DMS 273 (cell line): ENCODE data around the gene ELOVL7.
"Not testable (repeated sequence)": the region's sequence is repeated elsewhere in the genome, so short reads cannot be mapped to it uniquely, and the experiment has no call there.

Source experiments
- DNase-seq: peaks from one replicate; lab custom pipeline; 2025; ENCODE audit not compliant: unreplicated experiment; lab: John Stamatoyannopoulos, UW

The ELOVL7 gene

GRCh38 chr5:60833520-60833919 is 10.5 kb downstream of the ELOVL7 start:
- no peak for DNase-seq

DNA sequence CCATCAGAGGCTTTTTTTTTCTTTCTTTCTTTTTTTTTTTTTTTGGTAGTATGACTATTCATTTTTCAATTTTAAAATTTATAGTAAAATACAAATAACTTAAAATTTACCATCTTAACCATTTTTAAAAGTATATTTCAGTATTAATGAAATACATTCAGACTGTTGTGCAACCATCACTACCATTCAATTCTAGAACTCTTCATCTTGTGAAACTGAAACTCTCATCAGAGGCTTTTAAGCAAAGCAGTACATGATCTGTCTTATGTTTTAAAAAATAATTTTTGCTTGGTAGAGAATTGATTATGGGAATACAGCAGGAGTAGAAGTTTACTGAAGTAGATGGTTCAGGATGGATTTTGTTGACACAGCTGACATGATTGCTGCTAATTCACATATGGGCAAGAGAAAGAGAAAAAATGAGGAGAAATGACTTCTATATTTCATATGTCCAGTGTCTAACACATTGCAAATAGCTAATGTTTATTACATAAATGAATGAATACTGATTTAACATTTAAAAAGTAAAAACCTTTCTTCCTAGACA is 13.4 kb downstream of the ELOVL7 start:
- no peak for DNase-seq

- no peak for DNase-seq
Measured at GRCh38 chr5:60829490-60830266, 14.4 kb downstream of the ELOVL7 start.

GRCh38 chr5:60827201-60827600 is 16.9 kb downstream of the ELOVL7 start:
- no peak for DNase-seq

DNA sequence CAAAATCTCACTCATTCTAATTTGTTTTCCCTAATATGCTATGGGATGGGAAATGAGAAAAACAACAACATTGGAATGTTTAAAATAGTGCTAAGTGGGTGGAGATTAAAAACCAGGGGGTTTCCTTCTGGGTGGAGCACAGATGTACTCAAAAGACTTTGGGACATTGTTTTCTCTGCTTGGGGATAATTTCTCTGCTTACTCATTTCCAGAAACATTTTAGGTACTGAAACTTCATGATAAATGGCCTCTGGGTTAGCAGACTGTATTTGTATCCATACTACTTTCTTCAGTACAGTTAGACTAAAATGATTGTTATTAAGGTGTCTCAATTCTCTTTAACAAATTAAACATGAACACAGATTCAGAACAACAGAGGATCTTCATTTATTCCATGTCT is 17.4 kb downstream of the ELOVL7 start:
- no peak for DNase-seq

GRCh38 chr5:60823574-60823973 is 20.5 kb downstream of the ELOVL7 start:
- DNase-seq = no peak

DNA sequence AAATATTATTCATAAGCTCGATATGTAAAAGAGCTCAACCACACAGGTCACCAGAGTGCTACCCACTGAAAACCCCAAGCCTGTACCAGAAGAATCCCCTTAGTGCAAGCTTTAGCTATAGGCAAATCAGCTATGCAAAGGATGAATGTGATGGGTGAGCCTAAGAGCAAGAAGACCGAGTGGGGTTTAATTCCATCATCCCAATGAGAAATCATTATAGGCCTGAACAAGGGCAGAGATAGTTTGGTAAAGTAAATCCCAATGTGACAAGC is 21.8 kb downstream of the ELOVL7 start:
- DNase-seq = no peak

DNA sequence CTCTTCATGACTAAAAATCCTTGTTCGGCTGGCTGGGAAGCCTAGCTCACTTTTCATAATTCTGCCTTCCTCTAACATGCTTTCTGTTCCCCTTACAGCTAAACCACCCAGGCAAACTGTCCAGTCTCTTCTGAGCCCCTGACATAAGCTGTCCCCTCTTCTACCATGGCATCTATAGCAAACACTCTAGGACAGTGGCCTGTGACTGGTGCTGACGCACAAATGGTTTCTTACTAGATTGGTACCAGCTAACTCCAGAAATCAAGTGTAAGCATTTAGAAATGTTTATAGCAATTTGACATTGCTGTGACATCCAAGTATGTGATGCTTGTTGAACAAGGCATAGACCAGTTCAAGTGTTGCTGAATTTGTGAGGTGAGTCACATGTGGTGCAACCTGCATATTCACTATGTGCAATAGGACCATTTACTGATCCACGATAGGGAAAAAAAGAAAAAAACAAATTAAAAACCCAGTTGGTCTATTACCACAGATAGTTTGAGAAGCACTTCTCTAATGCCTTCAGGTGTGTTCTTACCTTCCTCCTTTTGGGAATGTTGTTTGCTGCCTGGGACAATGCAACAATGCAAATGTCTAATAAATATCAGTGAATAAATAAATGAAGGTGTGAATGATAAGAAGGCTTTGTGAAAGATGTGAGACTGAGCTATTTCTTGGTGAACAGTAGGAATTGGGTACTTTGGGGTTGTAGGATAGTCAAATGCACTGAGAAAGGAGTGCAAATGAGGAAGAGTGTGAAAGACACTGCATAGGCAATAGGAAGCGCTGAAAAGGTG is 22.4 kb downstream of the ELOVL7 start:
- no peak for DNase-seq

DNA sequence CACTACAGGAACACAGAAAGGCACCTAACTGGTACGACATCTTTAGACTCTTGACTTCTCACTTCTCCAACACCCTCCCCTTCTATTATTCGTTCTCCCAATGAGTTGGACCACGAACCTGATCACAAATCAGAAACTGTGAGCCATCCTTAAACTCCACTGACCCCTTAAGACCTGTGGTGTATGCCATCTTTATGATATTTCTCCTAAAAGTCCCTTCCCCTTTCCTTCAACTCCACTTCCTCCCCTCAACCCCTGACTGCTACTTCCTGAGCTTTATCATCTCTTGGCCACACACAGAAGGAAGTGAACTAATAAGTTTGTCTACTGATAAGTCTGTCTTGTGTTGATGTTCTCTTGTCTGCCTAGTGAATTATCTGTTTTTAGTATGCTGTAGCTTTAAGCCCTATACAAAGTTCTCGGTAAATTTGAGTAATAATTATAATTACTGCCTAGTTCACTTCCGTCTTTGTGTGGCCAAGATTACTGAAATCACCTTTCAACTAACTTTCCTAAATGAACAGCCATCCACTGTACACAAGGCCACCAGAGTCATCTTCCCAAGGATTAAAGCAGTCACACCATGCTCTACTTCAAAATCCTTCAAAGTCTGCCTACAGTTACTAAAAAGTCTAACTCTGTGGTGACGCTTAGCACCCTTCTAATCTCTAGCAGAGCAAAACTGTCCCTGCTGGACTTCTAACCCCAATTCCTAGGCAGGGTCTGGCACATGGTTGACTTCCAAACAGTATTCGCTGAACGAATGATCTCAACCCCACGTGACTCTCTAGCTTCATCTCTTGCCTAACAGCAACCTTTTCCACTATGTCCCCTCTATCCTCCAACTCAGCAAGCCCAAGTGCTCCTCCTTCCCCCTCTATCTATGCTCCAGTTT is 23.2 kb downstream of the ELOVL7 start:
- no peak for DNase-seq

DNA sequence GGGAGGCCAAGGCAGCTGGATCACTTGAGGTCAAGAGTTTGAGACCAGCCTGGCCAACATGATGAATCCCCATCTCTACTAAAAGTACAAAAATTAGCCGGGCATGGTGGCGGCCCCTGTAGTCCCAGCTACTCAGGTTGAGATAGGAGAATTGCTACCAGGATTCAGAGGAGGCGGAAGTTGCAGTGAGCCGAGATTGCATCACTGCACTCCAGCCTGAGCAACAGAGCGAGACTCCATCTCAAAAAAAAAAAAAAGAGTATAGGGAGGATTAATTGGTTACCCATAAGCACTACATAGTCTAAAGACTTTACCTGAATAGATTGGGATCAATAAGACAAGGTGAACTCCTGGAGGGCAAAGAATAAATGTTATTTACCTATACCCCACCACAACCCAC is 27.9 kb downstream of the ELOVL7 start:
- DNase-seq = not testable (repeated sequence)

DNA sequence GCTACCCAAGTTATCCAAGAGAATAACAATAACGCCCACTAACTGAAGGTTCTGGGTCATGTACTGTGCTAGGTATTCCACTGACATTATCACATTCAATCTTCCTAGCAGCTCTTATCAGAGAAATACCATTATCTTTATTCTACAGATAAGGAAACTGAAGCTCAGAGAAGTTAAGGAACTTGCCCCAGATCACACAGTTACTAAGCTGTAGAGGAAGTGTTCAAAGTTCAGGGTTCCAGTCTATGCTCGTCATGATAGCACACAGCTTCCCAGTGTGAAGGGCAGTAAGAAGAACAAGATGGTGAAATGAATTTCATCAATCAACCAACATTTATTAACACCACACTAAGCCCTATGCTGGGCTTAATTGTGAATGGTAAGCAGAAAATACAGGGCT is 29.6 kb downstream of the ELOVL7 start:
- no peak for DNase-seq

DNA sequence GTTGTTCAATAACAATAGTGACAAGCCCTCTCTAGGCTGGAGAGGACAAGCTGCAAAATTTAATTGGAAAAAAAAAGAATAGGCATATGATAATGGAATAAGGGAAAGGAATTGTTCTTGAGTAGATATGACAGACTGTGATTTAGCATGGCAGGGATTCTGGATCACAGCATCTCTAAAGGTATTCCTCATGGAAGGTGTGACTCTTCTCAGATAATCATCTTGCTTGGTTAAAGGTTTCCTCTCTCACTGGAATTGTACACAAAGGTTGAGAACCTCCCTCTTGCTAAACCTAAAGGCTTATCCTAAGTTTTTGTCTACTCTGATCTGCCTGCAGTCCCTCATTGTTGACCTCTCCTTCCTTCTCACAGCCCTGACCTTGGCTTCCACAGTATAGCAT is 31.6 kb downstream of the ELOVL7 start:
- no peak for DNase-seq

GRCh38 chr5:60811105-60811504 is 33.0 kb downstream of the ELOVL7 start:
- DNase-seq = no peak

DNA sequence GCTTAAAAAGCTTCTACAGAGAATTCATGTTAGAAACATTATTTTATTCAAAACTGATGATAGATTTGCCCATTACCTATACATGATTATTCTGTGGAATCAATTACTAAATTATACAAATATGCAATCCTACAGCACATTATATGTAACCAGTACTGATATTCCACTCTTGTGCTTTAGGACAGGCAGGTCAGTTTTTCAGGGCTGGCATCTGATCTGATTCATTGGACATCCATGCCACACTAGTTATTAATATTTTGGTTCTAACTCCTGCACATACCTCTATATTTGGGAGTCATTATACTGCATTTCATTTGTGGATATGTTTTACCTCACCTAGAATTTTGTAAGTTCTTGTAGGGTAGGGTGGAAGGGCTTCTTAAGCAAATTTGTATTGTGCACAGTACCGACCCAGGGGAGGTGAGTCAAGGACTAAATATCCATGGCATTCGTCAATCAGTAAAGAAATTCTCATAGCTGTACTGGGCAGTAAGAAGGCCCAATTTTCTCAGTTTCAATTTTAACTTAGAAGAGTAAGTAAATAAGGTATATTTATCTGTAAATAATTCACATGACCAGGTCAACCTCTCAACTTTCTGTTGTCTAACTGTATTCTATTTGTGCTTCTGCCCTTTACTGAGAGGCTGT is 33.5 kb downstream of the ELOVL7 start:
- no peak for DNase-seq

DNA sequence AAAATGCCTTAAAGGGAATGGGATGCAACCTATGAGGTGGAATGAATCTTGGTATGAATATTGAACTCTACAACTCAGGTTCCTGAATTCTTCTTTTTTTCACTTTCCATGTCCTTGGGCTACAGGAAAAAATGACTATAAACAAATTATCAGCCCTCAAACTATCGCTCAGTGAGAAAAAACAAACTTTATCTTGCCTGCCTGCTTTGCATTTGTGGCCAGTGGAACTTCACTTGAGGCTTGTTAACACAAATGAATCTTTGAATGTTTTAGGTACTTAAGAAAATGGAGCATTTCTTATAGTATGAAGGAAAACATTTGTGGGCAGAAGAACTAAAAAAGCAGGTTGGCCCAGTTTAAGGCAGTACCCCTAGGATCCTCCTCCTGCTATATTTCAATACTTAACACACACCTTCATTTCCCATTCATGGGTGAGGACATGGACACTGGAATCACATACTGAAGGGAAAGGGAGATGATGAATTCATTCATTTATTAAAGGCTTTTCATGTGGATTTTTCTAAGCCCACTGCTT is 34.1 kb downstream of the ELOVL7 start:
- no peak for DNase-seq

DNA sequence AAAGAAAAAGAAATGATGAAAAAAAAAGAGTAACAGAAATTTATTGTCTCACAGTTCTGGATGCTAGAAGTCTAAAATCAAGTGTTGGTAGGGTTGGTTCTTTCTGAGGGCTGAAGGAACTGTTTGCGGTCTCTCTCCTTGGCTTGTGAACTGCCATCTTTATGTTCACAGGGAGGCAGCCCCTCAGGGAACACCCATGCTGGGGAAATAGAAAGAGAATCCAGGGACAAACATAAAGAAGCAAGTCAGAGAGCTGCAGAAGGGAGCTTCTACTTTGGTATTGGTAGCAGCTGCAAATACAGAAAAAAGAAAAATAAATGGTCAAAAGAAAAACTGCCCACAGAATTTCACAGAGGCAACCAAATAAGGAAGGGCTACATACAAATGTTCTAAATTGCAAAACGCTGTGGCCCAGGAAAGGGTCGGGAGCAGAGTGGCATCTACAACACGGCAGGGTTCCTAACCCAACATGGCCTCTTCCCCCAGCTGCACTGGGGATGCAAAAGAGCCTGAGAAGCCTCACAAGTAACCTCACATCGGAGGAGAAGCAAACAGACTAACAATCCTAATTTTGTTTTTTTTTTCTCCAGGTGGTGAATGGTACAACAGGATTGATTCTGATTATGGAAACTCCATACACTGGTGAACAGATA is 37.4 kb downstream of the ELOVL7 start:
- DNase-seq = no peak

- DNase-seq = no peak
Measured at GRCh38 chr5:60805463-60805862, 38.6 kb downstream of the ELOVL7 start.

DNA sequence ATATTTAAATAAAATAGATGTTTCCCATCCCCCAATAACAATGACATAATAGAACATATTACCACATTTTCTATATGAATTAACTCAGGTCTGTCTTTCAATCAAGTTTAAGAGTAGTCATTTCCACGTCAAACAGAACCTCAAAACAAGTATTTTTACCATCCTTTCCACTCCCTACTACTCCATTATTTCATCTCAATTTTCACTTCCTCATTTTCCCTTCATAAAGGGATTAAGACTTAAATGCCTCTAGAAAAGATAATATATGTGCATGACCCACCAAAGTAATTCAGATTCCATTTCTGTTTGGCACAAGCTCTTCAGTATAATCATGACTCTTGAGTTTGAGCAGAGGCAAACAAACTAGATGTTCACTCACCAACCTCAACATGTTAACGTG is 40.4 kb downstream of the ELOVL7 start:
- DNase-seq = no peak

DNA sequence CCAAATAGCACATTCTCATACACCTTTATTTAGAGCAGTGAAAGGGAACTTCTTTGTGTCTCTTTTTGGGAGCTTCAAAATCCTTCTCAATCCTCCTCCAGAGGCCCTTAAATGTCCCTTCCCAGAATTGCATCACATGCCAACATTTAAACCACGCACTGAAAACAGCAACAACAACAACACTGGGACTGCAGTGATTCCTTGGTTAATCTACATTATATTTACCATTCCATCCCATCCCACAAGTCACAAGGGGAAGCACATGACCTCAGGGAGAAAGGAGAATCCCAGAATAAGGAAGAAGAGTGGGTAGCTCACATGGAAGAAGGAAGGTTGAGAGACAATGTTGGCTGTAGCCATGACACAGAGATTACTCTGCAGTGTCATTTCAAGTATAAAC is 41.1 kb downstream of the ELOVL7 start:
- no peak for DNase-seq

DNA sequence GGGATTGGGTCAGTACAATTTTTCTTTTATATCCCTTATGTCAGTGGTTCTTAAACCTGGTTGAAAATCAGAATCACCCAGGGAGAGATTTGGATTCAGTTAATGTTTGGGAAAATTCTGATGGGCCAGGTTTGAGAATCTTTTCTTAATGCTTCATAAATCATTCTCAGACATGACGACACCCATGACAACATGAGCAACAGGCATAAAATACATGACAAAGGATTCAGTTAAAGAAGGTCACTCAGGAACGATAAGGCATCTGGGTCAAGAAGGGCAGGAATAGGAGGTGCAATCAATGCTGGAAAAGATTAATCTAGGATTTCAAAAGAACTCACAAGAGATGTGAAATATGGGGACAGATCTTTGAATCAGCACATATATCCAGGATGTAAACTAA is 41.8 kb downstream of the ELOVL7 start:
- no peak for DNase-seq
